GM15510 (cell line): ENCODE results near the gene RBM4B.

Source experiments
- POLR2A ChIP-seq: IDR thresholded peaks from 3 replicates; pipeline ENCODE4 v1.6.1; 2011; ENCODE audit warnings: borderline replicate concordance; ENCODE audit not compliant: insufficient read length; ENCODE audit errors: extremely low read depth

RBM4B gene

DNA sequence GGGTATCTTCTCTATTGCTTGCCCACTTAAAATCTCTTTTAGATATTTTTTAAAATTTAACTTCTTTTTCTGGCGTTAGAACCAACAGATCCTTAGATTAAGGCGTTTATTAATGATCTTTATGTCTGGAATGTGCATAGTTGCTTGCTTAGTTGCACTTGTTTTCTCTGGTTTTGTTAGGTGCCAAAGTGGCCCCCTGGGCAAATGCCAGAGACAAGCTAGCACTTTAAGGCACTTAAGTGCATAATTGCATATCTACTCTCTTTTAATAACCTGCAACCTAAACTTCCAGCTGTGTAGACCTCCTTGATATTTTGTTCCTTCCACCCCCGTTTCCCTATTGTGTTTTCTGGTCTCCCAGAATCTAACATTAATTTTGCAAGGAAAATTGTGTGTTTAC is 35.9 kb downstream of the RBM4B start:
- no peak for TF ChIP-seq POLR2A

- TF ChIP-seq POLR2A = no peak
Measured at GRCh38 chr11:66639066-66639813, 38.4 kb downstream of the RBM4B start.

DNA sequence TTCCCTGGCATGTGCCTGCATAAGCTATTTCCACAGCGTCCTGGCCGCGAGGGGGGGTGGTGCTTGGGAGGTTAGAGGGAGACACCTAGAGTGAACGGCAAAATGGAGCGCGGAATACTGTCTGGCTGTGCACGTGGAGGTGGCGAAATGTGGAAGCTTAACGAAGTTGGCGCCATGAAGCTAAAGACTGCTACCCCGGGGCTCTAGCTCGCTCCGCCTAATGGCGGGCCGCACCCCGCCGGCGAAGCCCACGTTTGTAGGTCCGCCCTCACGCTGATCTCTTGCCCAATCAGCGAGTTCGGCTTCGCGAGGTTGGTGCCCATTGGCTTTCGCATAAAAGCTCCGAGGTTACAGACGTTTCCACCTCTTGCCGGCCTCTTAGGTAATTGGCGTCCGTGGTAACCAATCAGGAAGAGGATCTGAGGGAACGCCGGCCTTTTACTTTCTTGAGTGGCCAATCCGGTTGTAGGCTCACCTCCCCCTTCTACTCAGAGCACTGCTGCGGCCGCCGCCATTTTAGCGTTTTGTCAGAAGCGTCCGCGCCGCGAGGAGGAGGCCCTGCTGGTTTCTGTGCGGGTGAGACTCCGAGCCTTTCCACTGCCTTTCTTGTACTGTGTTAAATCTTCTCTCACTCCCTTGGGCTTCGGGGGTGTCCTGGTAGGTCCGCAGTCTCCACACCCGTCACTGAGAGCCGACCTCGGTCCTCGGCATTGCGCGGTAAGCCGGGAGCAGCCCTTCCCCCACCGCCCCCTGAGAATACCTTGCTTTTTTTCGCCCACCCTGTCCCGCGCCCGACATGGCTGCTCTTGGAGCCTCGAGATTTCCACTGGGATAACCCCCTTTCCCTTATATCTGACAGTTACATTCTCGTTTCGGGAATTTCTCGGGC is 39.3 kb downstream of the RBM4B start, which contains the start of gene RBM4:
RBM4 (plus strand) TSS at position 527 of the 889 bp plus-strand sequence. CDS start 1,009 bp downstream, outside the sequence.
- peak; percentile 87 for TF ChIP-seq POLR2A

GRCh38 chr11:66637557-66638176 is 40.0 kb downstream of the RBM4B start:
- no peak for TF ChIP-seq POLR2A

DNA sequence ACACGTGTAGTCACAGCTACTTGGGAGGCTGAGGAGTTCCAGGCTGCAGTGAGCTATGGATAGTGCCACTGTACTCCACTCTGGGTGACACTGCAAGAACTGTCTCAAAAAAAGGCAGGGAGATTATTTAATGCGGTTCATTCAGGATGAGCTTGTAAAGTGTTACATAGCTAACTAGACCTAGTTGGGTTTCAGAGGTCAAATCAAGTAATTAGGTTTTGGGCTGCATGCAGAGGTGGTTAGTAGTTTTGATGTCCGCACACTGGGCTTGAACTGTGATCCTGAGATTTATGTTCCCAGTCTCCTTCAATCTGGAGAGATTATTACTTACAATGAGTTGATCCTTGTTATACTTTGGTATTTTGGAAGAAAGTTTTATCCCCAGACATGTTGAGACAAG is 41.3 kb downstream of the RBM4B start:
- no peak for TF ChIP-seq POLR2A

- TF ChIP-seq POLR2A = no peak
Measured at GRCh38 chr11:66632952-66633351, 44.7 kb downstream of the RBM4B start.

DNA sequence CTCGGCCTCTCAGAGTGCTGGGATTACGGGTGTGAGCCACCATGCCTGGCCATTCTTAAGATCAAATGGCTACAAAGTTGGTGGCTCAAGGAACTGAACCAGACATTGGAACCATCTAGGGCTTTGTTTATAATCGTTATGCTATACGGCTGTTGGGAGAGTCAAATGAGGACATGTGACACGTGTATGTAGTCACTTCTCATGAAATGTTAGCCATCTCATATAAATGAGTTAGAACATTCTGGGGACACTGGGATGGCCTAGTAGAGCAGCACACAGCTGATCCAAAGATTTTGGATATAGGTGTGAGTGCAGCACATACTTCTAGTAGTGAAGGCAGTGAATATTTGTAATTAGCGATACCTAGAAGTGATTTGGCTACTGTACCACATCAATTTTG is 45.8 kb downstream of the RBM4B start:
- no peak for TF ChIP-seq POLR2A

DNA sequence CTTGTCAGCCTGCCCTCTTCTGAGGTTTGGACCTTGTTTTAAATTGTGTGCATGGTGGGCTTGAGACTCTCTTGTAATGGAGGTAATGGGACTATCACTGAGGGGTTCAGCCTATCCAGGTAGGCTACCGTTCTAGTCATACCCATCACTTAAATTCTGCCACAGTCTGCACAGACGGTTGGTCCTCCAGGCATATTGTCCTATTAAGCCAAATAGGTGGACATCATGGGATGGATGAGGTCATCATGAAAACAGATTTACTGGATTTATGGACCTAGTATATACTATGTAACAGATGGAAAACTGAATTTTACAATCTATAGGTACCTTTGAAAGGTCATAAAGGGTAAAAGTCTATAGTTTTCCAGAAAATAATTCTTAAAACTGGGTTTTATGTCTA is 48.3 kb downstream of the RBM4B start:
- TF ChIP-seq POLR2A = no peak

DNA sequence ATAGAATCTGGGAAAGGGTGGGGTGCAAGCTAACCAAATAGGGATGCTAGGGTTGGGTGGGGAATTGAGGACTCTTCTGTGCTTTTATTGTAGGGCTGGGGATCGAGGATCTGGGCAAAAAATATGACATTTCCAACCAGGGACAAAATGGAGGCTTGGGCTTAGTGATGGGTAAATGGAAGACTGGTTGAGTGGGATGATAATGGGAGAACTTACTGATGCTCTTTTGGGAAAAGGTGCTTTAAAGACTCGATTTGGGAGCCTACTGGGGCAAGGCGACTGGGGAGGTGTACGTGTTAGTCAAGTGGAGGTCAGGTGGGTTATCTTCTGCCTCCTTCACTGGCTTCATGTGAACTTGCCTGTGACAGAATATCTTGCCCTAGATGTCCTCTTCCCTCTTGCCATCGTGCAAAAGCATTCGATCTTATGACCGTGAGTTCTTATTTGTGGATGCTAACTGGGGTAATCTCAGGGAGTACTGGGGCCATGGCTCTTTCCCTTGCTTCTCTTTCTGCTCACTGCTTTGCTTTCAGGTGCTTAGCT is 49.6 kb downstream of the RBM4B start:
- no peak for TF ChIP-seq POLR2A

- TF ChIP-seq POLR2A = no peak
Measured at GRCh38 chr11:66626926-66627325, 50.8 kb downstream of the RBM4B start.

- TF ChIP-seq POLR2A = no peak
Measured at GRCh38 chr11:66626382-66626781, 51.3 kb downstream of the RBM4B start.

DNA sequence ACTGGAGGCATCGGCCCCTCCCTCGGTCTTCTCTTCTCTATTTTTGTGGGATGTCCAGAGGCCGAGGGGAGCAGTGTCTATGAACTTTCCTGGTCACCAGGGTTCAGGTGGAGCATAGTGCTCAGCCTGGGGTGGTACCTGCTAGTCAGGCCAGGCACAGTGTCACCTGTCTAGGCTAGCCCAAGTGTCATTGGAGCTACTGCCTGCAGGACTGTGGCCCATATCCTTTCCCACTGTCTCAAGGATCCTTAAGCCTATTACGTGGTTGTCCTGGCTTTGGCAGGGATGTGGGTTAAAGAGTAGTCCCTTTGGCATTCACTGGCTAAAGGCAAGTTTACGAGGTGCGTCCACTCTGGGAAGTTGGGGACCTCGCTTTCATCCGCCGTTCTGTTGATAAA is 51.9 kb downstream of the RBM4B start:
- no peak for TF ChIP-seq POLR2A

- TF ChIP-seq POLR2A = no peak
Measured at GRCh38 chr11:66625041-66625751, 52.5 kb downstream of the RBM4B start.

- TF ChIP-seq POLR2A = no peak
Measured at GRCh38 chr11:66624450-66624849, 53.2 kb downstream of the RBM4B start.

DNA sequence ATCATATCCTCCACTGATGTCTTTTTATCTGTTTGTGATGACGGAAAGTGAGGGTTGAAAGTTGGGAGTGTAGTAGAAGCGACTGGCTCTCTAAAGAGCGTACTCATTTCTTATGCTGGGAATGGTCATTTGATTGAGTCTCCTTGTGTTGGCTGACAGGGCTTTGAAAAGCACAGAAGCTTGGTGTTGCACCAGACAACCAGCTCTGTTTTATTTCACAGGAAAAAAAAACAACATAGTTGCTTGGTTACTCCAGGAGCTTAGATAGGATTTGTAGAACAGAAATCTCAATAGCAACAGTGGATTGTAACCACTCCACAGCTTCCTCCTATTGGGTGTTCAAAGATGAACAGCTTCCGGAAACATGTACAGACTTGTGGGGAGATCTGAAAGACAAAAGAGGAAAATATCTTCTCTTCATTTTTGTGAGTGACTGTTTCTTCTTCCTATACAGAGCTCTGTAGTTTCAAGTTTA is 58.6 kb downstream of the RBM4B start:
- no peak for TF ChIP-seq POLR2A

DNA sequence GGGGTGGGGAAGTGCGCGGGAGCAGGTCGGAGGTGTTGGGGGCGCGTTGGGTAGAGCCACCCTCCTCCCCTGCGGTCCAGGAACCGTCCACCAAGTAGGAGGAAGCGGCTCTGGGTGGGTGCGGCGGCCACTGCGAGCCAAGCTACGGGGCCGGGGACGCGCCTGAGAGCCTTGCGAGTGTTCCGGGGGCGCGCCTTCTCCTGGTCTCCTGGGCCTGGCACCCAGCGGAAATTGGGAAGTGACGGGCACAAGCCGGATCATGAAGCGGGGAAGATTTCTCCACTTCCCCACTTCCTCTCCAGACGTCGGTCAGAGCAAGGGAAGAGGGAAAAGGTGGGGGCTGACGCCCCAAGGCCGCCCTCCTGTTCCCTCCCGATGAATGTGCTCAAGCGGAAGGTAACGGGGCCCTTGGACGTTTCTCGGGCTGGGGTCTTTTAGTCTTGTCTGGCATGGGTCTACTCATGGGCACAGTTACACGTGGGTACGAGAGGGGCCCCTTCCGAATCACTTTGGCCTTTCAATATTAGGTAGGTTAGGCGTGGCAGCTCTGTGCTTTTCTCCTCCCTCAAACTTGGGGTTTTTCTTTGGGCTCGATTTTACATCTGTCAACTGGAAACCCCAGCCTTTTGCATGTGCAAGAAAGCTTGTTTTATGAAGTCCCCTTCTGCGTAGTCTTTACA is 60.4 kb downstream of the RBM4B start:
- no peak for TF ChIP-seq POLR2A
